Measurements from ENCODE around the gene CLCA4. TPM values are rescaled to one million over a fixed set of nuclear protein-coding genes. Genes with fewer than 3 reads are reported as not detected.

Gene CLCA4
- total RNA-seq, 6 donors from 2014 or later, result 1.0 TPM; not detected in 5

GRCh38 chr1:86582161-86582560 is 35.3 kb downstream of the CLCA4 start:
- Histone ChIP-seq H3K27me3 (no peaks in the 10 kb centered on the region), H3K9me3 (no peaks in the 10 kb centered on the region), H3K4me1 (no peaks in the 10 kb centered on the region), H3K4me3 (no peak overlapping the region), H3K27ac (no peak overlapping the region), H3K36me3 (no peaks in the 10 kb centered on the region)
- no peak for ATAC-seq (ENCODE audit: low FRiP score in 2 of 2)
- no peak for DNase-seq
- WGBS, 2 donors, result 84 to 86% methylated on average over 1 of the region's 1 CpG
- no peak for TF ChIP-seq POLR2A (IDR thresholded peaks at IDR 0.05)
- TF ChIP-seq POLR2AphosphoS5 (IDR thresholded peaks at IDR 0.05), result no peak
- TF ChIP-seq EP300 (IDR thresholded peaks at IDR 0.05), result no peak
- TF ChIP-seq CTCF (IDR thresholded peaks at IDR 0.05), result no peak

GRCh38 chr1:86583032-86583431 is 36.2 kb downstream of the CLCA4 start:
- Histone ChIP-seq H3K4me1 (no peaks in the 10 kb centered on the region), H3K27me3 (no peaks in the 10 kb centered on the region), H3K4me3 (no peak overlapping the region), H3K36me3 (no peaks in the 10 kb centered on the region), H3K27ac (no peak overlapping the region), H3K9me3 (no peaks in the 10 kb centered on the region)
- WGBS, 2 donors, result 96 to 100% methylated on average over 1 of the region's 1 CpG
- TF ChIP-seq EP300 (IDR thresholded peaks at IDR 0.05) (no peak), CTCF (IDR thresholded peaks at IDR 0.05) (no peak), POLR2A (IDR thresholded peaks at IDR 0.05) (no peak), POLR2AphosphoS5 (IDR thresholded peaks at IDR 0.05) (no peak)
- ATAC-seq (ENCODE audit: low FRiP score in 2 of 2), result no peak
- DNase-seq, result no peak

GRCh38 chr1:86583593-86583992 is 36.7 kb downstream of the CLCA4 start:
- H3K27me3 ChIP-seq, result no peaks in the 10 kb centered on the region
- H3K4me1 ChIP-seq, result no peaks in the 10 kb centered on the region
- no peak overlapping the region for H3K4me3 ChIP-seq
- 72 to 74% methylated on average over 3 of the region's 3 CpGs for WGBS, 2 donors
- no peak overlapping the region for H3K27ac ChIP-seq
- no peaks in the 10 kb centered on the region for H3K36me3 ChIP-seq
- ATAC-seq (ENCODE audit: low FRiP score in 2 of 2) (no peak), DNase-seq (no peak)
- TF ChIP-seq CTCF (IDR thresholded peaks at IDR 0.05), result no peak
- TF ChIP-seq POLR2A (IDR thresholded peaks at IDR 0.05), result no peak
- no peak for TF ChIP-seq POLR2AphosphoS5 (IDR thresholded peaks at IDR 0.05)
- no peaks in the 10 kb centered on the region for H3K9me3 ChIP-seq

DNA sequence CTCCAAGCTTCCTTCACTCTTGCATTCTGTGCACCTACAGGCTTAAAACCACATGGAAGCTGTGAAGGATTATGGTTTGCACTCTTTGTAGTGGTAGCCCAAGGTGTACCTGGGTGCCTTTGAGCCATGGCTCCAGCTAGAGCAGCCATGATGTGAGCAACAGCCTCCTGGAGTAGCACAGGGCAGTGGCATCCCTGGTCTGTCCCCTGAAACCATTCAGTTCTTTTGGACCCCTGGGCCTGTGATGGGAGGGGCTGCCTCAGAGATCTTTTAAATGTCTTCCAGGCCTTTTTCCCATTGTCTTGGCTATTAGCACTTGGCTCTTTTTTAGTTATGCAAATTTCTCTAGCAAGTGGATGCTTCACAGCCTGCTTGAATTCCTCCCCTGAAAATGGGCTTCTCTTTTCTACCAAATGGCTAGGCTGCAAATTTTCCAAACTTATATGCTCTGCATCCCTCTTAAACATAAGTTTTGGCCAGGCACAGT is 47.4 kb downstream of the CLCA4 start:
- Histone ChIP-seq H3K36me3 (no peaks in the 10 kb centered on the region), H3K9me3 (peaks cover 5 to 15% (median 6%) of the 10 kb centered on the region in 4 donors), H3K27ac (no peak overlapping the region), H3K4me1 (no peaks in the 10 kb centered on the region), H3K27me3 (no peaks in the 10 kb centered on the region), H3K4me3 (no peak overlapping the region)
- ATAC-seq (ENCODE audit: low FRiP score in 2 of 2) (peak in 1 of 2 donors; percentile 19), DNase-seq (no peak)
- TF ChIP-seq POLR2A (IDR thresholded peaks at IDR 0.05), result no peak
- no peak for TF ChIP-seq POLR2AphosphoS5 (IDR thresholded peaks at IDR 0.05)
- TF ChIP-seq CTCF (IDR thresholded peaks at IDR 0.05), result no peak
- TF ChIP-seq EP300 (IDR thresholded peaks at IDR 0.05), result no peak

DNA sequence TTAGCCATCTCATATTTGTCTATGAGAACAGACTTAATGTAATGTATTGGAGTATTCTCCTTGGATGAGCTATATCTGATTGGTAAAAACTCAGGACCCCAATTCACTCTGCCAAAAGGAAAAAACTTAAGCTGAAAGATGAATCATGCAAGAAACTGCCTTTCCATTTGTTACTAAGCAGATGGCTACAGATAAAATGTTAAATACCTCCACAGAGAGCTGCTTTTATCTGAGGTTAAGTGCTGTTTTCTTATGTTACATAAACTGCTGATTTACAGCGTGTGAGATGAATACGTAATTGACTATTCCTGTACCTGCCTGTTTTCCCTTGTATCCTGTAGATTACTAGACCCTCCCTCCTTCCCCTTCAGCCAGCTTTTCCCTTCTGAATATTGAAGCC is 49.3 kb downstream of the CLCA4 start:
- Histone ChIP-seq H3K9me3 (peaks cover 5 to 15% (median 6%) of the 10 kb centered on the region in 4 donors), H3K27me3 (no peaks in the 10 kb centered on the region), H3K27ac (no peak overlapping the region), H3K36me3 (no peaks in the 10 kb centered on the region), H3K4me1 (no peaks in the 10 kb centered on the region), H3K4me3 (no peak overlapping the region)
- DNase-seq, result no peak
- TF ChIP-seq CTCF (IDR thresholded peaks at IDR 0.05), result no peak
- TF ChIP-seq POLR2A (IDR thresholded peaks at IDR 0.05), result no peak
- 31 to 51% methylated on average over 2 of the region's 2 CpGs for WGBS, 2 donors
- ATAC-seq (ENCODE audit: low FRiP score in 2 of 2), result no peak

Measured in upper lobe of left lung (tissue), 6 donors.